Dendritic cell treated with granulocyte-macrophage colony-stimulating factor and Interleukin-4, amounts not matched to agents 40 ng/mL and 50 ng/mL, for 4 days (primary cell): ENCODE data around the gene AP2M1.
A peak's percentile ranks its signal among the peaks of the same experiment; 100 is the strongest.

Experiments
- H3K27ac Mint-ChIP-seq: one replicate; pipeline ENCODE4 v1.8.0; 2022; ENCODE audit warnings: mild to moderate bottlenecking, mixed read lengths
- H3K27me3 Mint-ChIP-seq: one replicate; pipeline ENCODE4 v1.8.0; 2022; ENCODE audit warnings: mild to moderate bottlenecking, mixed read lengths
- H3K36me3 Mint-ChIP-seq: one replicate; pipeline ENCODE4 v1.8.0; 2022; ENCODE audit warnings: low read depth, mixed read lengths
- H3K4me1 Mint-ChIP-seq: one replicate; pipeline ENCODE4 v1.8.0; 2022; ENCODE audit warnings: low read depth, mixed read lengths
- H3K4me3 Mint-ChIP-seq: one replicate; pipeline ENCODE4 v1.8.0; 2022; ENCODE audit warnings: mild to moderate bottlenecking, moderate library complexity, mixed read lengths
- H3K9me3 Mint-ChIP-seq: one replicate; pipeline ENCODE4 v1.8.0; 2022; ENCODE audit warnings: mixed read lengths
- intact Hi-C: fragments of 100-400 bp; cut with micrococcal nuclease; formaldehyde crosslinking; loops from one replicate; pipeline ENCODE4 v1.15.0; 2022

AP2M1 gene

GRCh38 chr3:184174646-184175492 is at the start of gene AP2M1:
Gene AP2M1, plus strand, starts transcription at chr3:184174855. Its CDS starts 2,139 bp downstream, at chr3:184176994.
- H3K27me3 Mint-ChIP-seq: no peaks in the 10 kb centered on the region
- H3K9me3 Mint-ChIP-seq: no peaks in the 10 kb centered on the region
- H3K27ac Mint-ChIP-seq: peak within 1 kb of the TSS; percentile 98
- H3K4me3 Mint-ChIP-seq: peak within 1 kb of the TSS; percentile 99
- peaks cover 84% of the 10 kb centered on the region for H3K36me3 Mint-ChIP-seq
- intact Hi-C loops: loop anchor here (1.0 kb wide), 4 partner anchors 11 to 124 kb away; partner anchors contain the start of genes ABCF3, EEF1AKMT4, EIF2B5 and PSMD2
- H3K4me1 Mint-ChIP-seq: peaks cover 54% of the 10 kb centered on the region

DNA sequence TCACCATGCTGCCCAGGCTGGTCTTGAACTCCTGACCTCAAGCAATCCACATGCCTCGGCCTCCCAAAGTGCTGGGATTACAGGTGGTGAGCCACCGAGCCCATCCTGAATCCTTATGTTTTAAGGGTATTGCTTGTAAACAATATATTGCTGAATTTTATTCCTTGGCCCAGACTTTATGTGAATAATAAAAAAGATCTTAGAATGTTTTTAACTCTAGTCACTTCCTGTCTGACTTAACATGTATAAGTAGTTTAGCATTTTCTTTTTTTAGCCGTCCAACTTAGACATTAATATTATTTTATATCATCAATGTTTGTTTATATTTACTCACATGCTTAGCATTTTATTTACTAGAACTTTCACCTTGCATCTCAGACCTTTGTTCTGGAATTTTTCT is 48.6 kb upstream of the AP2M1 start:
- intact Hi-C loops: no loop called here
- H3K27ac Mint-ChIP-seq: no peak overlapping the region
- peaks cover 2% of the 10 kb centered on the region for H3K27me3 Mint-ChIP-seq
- H3K4me3 Mint-ChIP-seq: no peak overlapping the region
- H3K4me1 Mint-ChIP-seq: no peaks in the 10 kb centered on the region
- no peaks in the 10 kb centered on the region for H3K36me3 Mint-ChIP-seq
- H3K9me3 Mint-ChIP-seq: no peaks in the 10 kb centered on the region

DNA sequence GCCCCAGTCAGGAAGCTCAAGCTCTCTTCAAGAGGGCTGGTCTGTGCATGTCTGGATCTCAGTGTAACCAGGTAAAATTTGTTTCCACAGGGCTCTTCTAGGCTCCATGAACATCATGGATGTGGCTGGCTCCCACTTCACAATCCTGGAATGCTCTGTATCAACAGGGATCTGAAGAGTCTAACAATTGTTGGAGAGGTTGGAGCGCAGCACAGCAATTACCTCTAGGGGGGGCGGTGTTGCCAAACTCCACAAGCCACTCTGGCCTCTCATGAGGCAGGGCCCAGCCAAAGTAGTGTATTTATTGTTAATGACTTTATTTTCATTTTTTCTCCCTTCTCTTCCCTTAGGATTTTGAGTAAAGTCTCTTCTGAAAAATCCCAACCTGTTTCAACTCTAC is 45.6 kb upstream of the AP2M1 start:
- Mint-ChIP-seq H3K4me1 (peaks cover 3% of the 10 kb centered on the region), H3K36me3 (no peaks in the 10 kb centered on the region), H3K27me3 (no peaks in the 10 kb centered on the region), H3K9me3 (no peaks in the 10 kb centered on the region), H3K4me3 (no peak overlapping the region), H3K27ac (no peak overlapping the region)
- intact Hi-C loops: no loop called here

GRCh38 chr3:184132945-184133344 is 41.7 kb upstream of the AP2M1 start:
- Mint-ChIP-seq H3K4me1 (peaks cover 27% of the 10 kb centered on the region), H3K9me3 (no peaks in the 10 kb centered on the region), H3K27me3 (no peaks in the 10 kb centered on the region), H3K27ac (no peak overlapping the region), H3K4me3 (no peak overlapping the region), H3K36me3 (peaks cover 17% of the 10 kb centered on the region)
- intact Hi-C loops: loop anchor here (10.0 kb wide), 1 partner anchor 238 kb away; no protein-coding TSS in a partner anchor

DNA sequence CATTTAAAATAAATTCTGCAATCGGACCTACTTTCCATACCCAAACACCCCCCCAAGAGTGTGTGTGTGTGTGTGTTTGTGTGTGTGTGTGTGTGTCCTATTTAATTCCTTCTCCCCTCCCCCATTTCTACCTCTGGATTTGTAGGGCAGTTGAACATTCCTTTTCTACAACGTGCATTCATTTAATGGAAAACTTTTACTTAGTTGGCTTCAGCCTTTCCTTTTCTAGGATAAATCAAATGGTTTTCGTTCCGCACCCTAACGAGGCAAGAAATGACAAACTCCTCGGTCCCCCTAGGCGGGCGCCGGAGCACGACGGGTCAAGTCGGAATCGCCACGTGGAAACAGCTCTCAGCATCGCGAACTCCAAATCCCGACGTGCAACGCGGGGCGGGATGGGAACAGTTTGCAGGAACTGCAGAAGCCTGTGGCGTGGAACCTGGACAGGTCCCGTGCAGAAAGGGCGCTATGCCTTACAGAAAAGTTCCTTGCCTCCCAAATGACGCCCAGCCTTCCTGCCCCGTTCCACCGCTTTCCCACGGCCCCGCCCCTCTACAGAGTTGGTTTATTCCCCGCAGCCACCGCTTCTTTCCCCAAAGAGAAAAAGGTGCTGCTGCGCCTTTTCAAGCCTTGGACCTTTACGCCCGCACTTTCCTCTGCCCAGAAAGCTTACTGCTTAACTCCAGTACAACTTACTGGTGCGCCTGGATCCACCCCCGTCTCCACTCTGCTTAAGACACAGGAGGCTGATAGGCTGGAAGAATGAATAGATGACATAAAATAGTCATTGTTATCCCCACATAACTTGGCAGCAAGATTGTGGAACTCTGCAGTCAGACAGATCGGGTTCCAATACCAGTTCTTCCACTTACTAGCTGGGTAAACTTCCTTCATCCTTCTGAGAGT is 40.6 kb upstream of the AP2M1 start:
- Mint-ChIP-seq H3K27ac (peak overlapping the region; percentile 87), H3K36me3 (peaks cover 29% of the 10 kb centered on the region), H3K4me3 (peak overlapping the region; percentile 95), H3K4me1 (peaks cover 27% of the 10 kb centered on the region), H3K27me3 (no peaks in the 10 kb centered on the region), H3K9me3 (no peaks in the 10 kb centered on the region)
- intact Hi-C loops: loop anchor here (2.0 to 10.0 kb wide), 3 partner anchors 53 to 239 kb away; partner anchors contain the start of genes ABCF3 and PSMD2

DNA sequence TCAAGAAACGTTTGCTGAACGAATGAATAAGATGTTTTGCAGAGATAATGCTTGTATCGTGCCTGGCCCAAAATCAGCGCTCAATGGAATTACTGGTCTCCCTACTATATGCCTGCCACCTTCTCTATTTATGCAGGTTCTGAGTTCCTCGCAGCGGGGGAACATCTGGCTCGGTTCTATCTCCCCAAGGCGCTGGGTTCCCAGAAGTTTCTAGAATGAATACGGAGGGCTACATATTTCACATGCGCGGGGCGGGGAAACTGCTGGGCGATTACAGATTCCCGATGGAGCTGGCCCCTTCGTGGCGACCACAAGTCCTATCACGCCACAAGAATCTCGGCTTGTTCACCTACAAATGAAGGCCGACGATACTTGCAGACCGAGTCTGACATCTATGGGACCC is 39.9 kb upstream of the AP2M1 start:
- Mint-ChIP-seq H3K4me3 (peak overlapping the region; percentile 95), H3K27me3 (no peaks in the 10 kb centered on the region), H3K4me1 (peaks cover 27% of the 10 kb centered on the region), H3K36me3 (peaks cover 35% of the 10 kb centered on the region), H3K27ac (peak overlapping the region; percentile 87), H3K9me3 (no peaks in the 10 kb centered on the region)
- intact Hi-C loops: loop anchor here (1.0 to 10.0 kb wide), 6 partner anchors 21 to 240 kb away; partner anchors contain the start of genes ABCF3, AP2M1, DVL3 and EEF1AKMT4

- H3K4me3 Mint-ChIP-seq: peak within 1 kb of the TSS; percentile 95
- H3K9me3 Mint-ChIP-seq: no peaks in the 10 kb centered on the region
- peaks cover 41% of the 10 kb centered on the region for H3K36me3 Mint-ChIP-seq
- H3K27ac Mint-ChIP-seq: peak within 1 kb of the TSS; percentile 87
- intact Hi-C loops: loop anchor here (1.0 to 10.0 kb wide), 6 partner anchors 20 to 241 kb away; partner anchors contain the start of genes ABCF3, AP2M1, DVL3 and EEF1AKMT4
- peaks cover 27% of the 10 kb centered on the region for H3K4me1 Mint-ChIP-seq
- no peaks in the 10 kb centered on the region for H3K27me3 Mint-ChIP-seq
These were observed 39.3 kb upstream of the AP2M1 start, which contains the start of gene EIF2B5 for GRCh38 chr3:184135149-184135910. Gene EIF2B5, plus strand, starts transcription at chr3:184135358. Its CDS starts 28 bp downstream, at chr3:184135386.

GRCh38 chr3:184135911-184136260 is 38.8 kb upstream of the AP2M1 start:
- H3K4me1 Mint-ChIP-seq: peaks cover 27% of the 10 kb centered on the region
- no peaks in the 10 kb centered on the region for H3K9me3 Mint-ChIP-seq
- intact Hi-C loops: loop anchor here (1.0 to 10.0 kb wide), 6 partner anchors 19 to 241 kb away; partner anchors contain the start of genes ABCF3, AP2M1, DVL3 and EEF1AKMT4
- H3K27me3 Mint-ChIP-seq: no peaks in the 10 kb centered on the region
- H3K4me3 Mint-ChIP-seq: peak overlapping the region; percentile 95
- peak overlapping the region; percentile 87 for H3K27ac Mint-ChIP-seq
- peaks cover 47% of the 10 kb centered on the region for H3K36me3 Mint-ChIP-seq

DNA sequence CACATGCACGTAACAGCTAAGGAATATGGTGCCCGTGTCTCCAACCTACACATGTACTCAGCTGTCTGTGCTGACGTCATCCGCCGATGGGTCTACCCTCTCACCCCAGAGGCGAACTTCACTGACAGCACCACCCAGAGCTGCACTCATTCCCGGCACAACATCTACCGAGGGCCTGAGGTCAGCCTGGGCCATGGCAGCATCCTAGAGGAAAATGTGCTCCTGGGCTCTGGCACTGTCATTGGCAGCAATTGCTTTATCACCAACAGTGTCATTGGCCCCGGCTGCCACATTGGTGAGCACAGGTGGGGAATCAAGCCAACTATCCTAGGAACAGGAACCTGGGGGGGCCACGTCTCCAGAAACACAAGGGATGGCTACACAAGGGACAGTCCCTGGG is 34.2 kb upstream of the AP2M1 start:
- Mint-ChIP-seq H3K27ac (no peak overlapping the region), H3K27me3 (no peaks in the 10 kb centered on the region), H3K4me3 (no peak overlapping the region), H3K36me3 (peaks cover 84% of the 10 kb centered on the region), H3K9me3 (no peaks in the 10 kb centered on the region), H3K4me1 (peaks cover 22% of the 10 kb centered on the region)
- intact Hi-C loops: no loop called here

- Mint-ChIP-seq H3K27ac (no peak overlapping the region), H3K27me3 (no peaks in the 10 kb centered on the region), H3K9me3 (no peaks in the 10 kb centered on the region), H3K4me1 (peaks cover 8% of the 10 kb centered on the region), H3K36me3 (peaks cover 98% of the 10 kb centered on the region), H3K4me3 (no peak overlapping the region)
- intact Hi-C loops: no loop called here
These were observed 32.5 kb upstream of the AP2M1 start for GRCh38 chr3:184142199-184142598.

DNA sequence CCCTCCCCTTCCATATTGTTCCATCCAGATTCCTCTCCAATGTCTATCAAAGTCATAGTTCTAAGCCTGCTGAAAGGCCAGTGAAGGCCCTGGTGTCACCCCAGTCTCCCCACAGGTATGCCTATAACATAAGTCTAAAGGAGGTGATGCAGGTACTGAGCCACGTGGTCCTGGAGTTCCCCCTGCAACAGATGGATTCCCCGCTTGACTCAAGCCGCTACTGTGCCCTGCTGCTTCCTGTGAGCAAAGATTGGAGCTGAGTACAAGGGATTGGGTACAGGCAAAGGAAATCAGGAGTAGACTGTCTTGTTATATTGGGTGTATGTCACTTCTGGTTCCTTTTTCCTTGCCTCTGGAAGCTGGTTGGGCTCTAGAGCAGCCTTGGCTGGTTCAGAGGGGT is 31.3 kb upstream of the AP2M1 start:
- Mint-ChIP-seq H3K36me3 (peaks cover 86% of the 10 kb centered on the region), H3K27me3 (no peaks in the 10 kb centered on the region), H3K9me3 (no peaks in the 10 kb centered on the region), H3K4me1 (no peaks in the 10 kb centered on the region), H3K4me3 (no peak overlapping the region), H3K27ac (no peak overlapping the region)
- intact Hi-C loops: no loop called here

- Mint-ChIP-seq H3K27ac (no peak overlapping the region), H3K4me1 (no peaks in the 10 kb centered on the region), H3K36me3 (peaks cover 75% of the 10 kb centered on the region), H3K27me3 (no peaks in the 10 kb centered on the region), H3K4me3 (no peak overlapping the region), H3K9me3 (no peaks in the 10 kb centered on the region)
- intact Hi-C loops: no loop called here
These were observed 30.1 kb upstream of the AP2M1 start for GRCh38 chr3:184144505-184144904.

DNA sequence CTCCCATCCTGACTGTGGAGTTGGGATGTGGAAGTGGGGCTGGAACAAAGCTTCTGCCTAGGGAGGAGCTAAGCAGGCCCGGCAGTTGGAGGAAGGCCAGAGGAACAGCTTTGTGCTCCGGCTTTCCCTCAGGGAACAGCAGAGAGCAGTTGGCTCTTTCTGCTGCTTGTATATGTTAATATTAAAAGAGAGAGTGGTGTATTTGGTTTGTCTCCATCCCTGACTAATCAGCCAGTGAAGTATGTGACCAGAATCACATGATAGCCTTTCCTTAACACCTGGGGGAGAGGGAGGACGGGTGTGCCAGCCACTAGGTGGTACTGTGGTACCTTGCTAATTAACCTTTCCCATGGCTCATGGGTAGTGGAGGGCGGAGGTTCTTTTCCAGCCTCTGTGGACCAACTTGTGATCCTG is 29.5 kb upstream of the AP2M1 start:
- Mint-ChIP-seq H3K27ac (no peak overlapping the region), H3K27me3 (no peaks in the 10 kb centered on the region), H3K4me1 (no peaks in the 10 kb centered on the region), H3K36me3 (peaks cover 69% of the 10 kb centered on the region), H3K4me3 (no peak overlapping the region), H3K9me3 (no peaks in the 10 kb centered on the region)
- intact Hi-C loops: no loop called here
